BE2C (cell line): Measurements from ENCODE around the gene ZNRF1.

Experiments used
- DNase-seq: peaks from one replicate; pipeline ENCODE4 v3.0.0-alpha.2; 2020
- H3K27me3 ChIP-seq: fragments of 250-450 bp; sonication (Bioruptor Pico); 2 replicates; pipeline ENCODE4 v1.5.1; 2020; ENCODE audit warnings: mild to moderate bottlenecking
- H3K36me3 ChIP-seq: fragments of 250-450 bp; sonication (Bioruptor Pico); 2 replicates; pipeline ENCODE4 v1.5.1; 2020; ENCODE audit warnings: mild to moderate bottlenecking
- H3K4me1 ChIP-seq: fragments of 250-450 bp; sonication (Bioruptor Pico); 2 replicates; pipeline ENCODE4 v1.5.1; 2020
- H3K4me3 ChIP-seq: 2 replicates; pipeline ENCODE4 v1.5.1; 2011; ENCODE audit warnings: low read depth, low read length
- H3K9me3 ChIP-seq: fragments of 250-450 bp; sonication (Bioruptor Pico); 2 replicates; pipeline ENCODE4 v1.5.1; 2020
- CTCF ChIP-seq: IDR thresholded peaks from 2 replicates; pipeline ENCODE4 v1.5.1; 2012; ENCODE audit warnings: mild to moderate bottlenecking, low read depth, low read length

Gene ZNRF1

GRCh38 chr16:75052481-75053202 lies 53.8 kb downstream of the ZNRF1 start:
- Histone ChIP-seq H3K4me3 (no peak overlapping the region), H3K27me3 (no peaks in the 10 kb centered on the region), H3K4me1 (peaks cover 16% of the 10 kb centered on the region), H3K9me3 (no peaks in the 10 kb centered on the region), H3K36me3 (no peaks in the 10 kb centered on the region; the same call in 1 of the 2 replicates)
- no peak for DNase-seq
- no peak for TF ChIP-seq CTCF

DNA sequence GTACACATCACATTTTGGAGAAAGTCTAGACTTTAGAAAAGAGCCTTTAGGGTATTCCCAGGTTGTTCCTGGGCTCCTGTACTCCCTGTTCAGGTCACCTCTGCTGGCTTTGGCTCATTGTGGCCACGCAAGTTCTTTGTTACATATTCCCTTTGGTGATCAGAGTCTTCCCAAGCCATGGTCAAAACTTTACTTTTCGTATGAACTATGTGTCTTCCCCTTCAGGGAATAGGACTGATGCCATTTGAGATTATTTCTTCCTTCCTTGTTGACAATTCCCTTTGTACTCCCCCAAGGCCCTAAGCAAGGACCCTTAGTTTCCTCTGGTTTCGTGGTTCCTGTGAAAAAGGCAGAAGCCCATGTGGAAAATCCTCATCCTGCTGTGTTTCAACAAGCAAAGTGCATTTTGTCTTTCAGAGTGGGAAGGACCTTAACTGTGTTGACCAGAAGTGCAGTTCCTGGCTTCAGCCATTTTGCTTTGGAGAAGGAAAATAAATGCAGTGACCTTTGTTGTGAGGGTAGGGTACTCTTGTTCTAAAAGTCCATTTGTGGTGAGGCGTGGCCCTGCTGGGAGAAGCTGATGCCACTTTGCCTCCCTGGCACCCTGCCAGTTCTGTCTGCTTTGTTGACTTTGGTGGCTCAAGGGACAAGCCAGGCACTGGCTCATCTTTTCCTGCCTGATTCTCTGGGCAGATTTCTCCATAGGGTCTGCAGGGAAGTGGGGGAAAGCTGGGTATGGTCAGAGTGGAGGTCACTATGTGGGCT lies 55.1 kb downstream of the ZNRF1 start:
- H3K36me3 ChIP-seq: no peaks in the 10 kb centered on the region; the same call in 1 of the 2 replicates
- DNase-seq: peak; percentile 85
- no peak for TF ChIP-seq CTCF
- H3K4me1 ChIP-seq: peaks cover 16% of the 10 kb centered on the region
- no peak overlapping the region for H3K4me3 ChIP-seq
- H3K27me3 ChIP-seq: no peaks in the 10 kb centered on the region
- H3K9me3 ChIP-seq: no peaks in the 10 kb centered on the region

DNA sequence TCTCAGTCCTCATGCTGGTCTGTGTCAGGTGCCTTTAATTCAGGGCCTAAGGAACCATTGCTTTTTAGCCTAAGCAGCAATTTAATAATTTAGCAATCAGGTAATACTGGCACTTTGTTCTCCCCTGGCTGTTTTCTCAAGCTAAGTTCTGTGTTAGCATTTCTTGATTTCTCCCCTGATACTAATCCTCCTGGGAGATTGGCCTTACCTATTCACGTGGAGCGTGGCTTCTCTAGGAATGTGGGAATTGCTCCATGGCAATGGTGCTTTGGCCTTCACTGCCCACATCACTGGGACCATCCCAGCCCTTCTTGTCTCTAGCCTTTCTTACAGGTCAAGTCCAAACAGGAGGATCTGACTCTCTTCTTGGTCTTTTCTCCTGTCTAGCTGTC lies 55.7 kb downstream of the ZNRF1 start:
- no peaks in the 10 kb centered on the region for H3K9me3 ChIP-seq
- no peak overlapping the region for H3K4me3 ChIP-seq
- no peaks in the 10 kb centered on the region for H3K27me3 ChIP-seq
- TF ChIP-seq CTCF: no peak
- no peaks in the 10 kb centered on the region; the same call in 1 of the 2 replicates for H3K36me3 ChIP-seq
- H3K4me1 ChIP-seq: peaks cover 16% of the 10 kb centered on the region
- DNase-seq: no peak

- Histone ChIP-seq H3K4me3 (no peak overlapping the region), H3K27me3 (no peaks in the 10 kb centered on the region), H3K9me3 (no peaks in the 10 kb centered on the region), H3K36me3 (no peaks in the 10 kb centered on the region; the same call in 1 of the 2 replicates), H3K4me1 (peaks cover 16% of the 10 kb centered on the region)
- no peak for DNase-seq
- TF ChIP-seq CTCF: no peak
These were observed 60.0 kb downstream of the ZNRF1 start for GRCh38 chr16:75058806-75059205.

DNA sequence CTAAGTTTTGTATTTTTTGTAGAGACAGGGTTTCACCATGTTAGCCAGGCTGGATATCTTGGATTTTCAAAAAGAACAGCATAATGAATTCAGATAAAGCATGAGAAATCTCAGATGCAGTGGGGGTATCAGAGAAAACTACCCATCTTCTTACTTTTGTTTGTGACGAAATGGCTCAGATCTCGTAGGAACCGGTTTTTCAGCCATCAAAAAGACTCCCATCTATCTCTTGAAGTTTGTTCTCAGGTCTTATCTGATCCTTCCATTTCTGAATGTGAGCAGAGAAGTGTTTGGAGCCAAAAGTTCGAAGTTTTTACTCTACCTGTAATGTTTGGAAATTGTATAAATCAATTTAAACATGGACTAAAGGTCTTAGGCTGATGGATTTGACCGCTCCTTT lies 60.6 kb downstream of the ZNRF1 start:
- H3K9me3 ChIP-seq: no peaks in the 10 kb centered on the region
- H3K4me3 ChIP-seq: no peak overlapping the region
- peaks cover 10% of the 10 kb centered on the region for H3K4me1 ChIP-seq
- no peak for TF ChIP-seq CTCF
- no peaks in the 10 kb centered on the region; the same call in 1 of the 2 replicates for H3K36me3 ChIP-seq
- no peak for DNase-seq
- H3K27me3 ChIP-seq: no peaks in the 10 kb centered on the region

DNA sequence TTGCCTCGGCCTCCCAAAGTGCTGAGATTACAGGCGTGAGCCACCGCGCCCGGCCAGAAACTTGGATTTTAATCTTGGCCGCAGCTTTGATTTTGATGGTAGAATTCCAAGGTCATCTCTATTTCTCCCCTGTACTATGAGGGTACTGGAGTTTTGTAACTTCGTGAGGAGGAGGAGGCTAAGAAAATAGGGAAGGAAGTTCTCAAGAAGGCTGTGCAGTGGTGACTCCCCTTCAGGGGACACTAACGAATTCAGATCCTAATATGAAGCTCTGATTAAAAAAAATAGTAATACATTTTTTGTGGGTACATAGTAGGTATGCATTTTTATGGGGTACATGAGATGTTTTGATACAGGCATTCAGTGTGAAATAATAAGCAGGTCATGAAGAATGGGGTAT lies 61.9 kb downstream of the ZNRF1 start:
- no peak for DNase-seq
- no peaks in the 10 kb centered on the region for H3K4me1 ChIP-seq
- H3K36me3 ChIP-seq: no peaks in the 10 kb centered on the region
- H3K27me3 ChIP-seq: no peaks in the 10 kb centered on the region
- no peak overlapping the region for H3K4me3 ChIP-seq
- no peak for TF ChIP-seq CTCF
- no peaks in the 10 kb centered on the region for H3K9me3 ChIP-seq
